Stimulated activated CD8-positive, alpha-beta memory T cell treated with anti-CD3 and anti-CD28 coated beads, Interleukin-7, amount 100 ng/mL, for 48 hours (primary cell): Measurements from ENCODE around the gene SNRPD1.
"Not testable (repeated sequence)": the region's sequence is repeated elsewhere in the genome, so short reads cannot be mapped to it uniquely, and the experiment has no call there.

Experiments used
- DNase-seq, 2 donors: peaks; one replicate each; pipeline ENCODE4 v3.0.0-alpha.2; 2020; ENCODE audit warnings: low read depth in 1 of 2; ENCODE audit errors: extremely low read depth in 1 of 2

The SNRPD1 gene

GRCh38 chr18:21612125-21613039, at the start of gene SNRPD1:
SNRPD1 (plus strand) TSS chr18:21612314; CDS start chr18:21612430, 116 bp downstream.
- DNase-seq: peak; percentile 78 to 83

GRCh38 chr18:21571772-21572171, 40.3 kb upstream of the SNRPD1 start:
- no peak for DNase-seq

DNA sequence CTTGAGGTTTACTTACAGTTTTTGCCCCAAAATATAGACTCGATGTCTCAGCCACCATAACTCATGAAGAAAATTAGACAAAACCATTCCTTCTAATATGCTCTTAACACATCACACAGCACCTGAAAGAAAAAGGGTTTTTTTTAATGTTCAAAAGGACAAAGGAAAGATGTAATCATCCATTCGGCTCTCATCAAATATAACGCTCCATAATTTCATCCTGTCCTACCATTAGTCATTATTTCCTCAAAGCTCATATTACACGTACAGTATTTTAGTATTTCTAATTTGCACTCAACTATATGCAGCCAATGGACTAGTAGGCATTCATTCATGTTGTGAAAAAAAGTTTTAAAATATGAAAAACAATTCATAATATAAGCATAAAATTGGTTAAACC, 36.5 kb upstream of the SNRPD1 start:
- no peak for DNase-seq

DNA sequence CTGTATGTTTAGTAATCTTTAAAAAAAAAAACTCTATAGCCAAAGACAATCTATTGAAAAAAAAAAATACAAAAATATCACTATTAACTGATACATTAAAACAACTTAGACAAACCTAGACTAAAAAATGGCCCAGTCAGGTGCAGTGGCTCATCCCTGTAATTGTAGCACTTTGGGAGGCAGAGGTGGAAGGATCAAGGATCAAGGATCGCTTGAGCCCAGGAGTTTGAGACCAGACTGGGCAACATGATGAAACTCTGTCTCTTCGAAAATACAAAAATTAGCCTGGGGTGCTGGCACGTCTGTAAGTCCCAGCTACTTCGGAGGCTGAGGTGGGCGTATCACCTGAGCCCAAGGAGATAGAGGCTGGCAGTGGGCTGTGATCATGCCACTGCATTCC, 27.7 kb upstream of the SNRPD1 start:
- DNase-seq: no peak

DNA sequence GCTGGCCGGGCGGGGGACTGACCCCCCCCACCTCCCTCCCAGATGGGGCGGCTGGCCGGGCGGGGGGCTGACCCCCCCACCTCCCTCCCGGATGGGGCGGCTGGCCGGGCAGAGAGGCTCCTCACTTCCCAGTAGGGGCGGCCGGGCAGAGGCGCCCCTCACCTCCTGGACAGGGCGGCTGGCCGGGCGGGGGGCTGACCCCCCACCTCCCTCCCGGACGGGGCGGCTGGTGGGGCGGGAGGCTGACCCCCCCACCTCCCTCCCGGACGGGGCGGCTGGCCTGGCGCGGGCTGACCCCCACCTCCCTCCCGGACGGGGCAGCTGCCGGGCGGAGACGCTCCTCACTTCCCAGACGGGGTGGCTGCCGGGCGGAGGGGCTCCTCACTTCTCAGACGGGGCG, 19.8 kb upstream of the SNRPD1 start:
- DNase-seq: not testable (repeated sequence)

DNA sequence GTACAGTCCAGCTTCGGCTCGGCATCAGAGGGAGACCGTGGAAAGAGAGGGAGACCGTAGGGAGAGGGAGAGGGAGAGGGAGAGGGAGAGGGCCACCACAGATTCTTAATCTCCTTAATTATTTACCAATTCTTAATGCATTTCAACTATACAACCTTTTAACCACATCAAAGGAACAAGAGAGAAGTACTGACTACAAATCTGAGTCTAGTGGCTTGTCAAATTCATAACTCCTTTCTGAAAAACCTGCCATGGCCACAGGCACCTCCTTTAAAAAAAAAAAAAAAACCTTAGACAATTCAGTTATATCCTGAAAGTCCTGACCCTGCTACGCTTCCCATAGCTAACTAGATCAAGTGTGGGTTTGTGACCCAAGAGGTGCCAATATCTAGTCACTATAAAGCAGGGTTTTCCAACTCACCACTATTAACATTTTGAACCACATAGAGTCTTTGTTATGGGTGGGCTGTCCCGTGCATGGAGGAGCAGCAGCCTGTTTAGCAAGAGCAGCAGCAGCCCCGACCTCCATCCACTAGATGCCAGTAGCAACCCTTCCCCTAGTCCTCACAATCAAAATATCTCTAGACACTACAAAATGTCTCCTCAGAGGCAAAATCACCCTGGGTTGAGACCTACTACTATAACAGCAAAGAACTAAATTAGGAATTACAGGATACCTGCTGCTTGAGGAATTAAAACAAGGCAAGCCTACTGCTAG, 18.4 kb upstream of the SNRPD1 start:
- no peak for DNase-seq

DNA sequence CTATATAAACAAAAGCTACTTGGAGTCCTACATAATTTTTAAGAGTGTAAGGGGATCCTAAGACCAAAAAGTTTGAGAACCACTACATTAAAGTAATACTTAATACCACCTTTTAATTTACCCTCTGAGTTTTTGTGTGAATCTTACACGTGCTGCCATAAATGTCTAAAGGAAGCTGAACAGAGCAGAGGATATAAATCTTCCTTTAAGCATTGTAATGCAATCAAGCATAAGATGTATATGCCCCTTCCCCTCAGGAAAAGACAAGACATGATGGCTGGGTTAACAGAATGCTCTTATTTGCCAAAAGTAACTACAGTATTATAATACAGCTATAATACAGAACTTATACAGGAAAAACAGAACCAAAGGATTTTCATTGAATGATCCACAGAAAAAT, 14.5 kb upstream of the SNRPD1 start:
- DNase-seq: no peak

GRCh38 chr18:21598726-21599584, 13.2 kb upstream of the SNRPD1 start:
- DNase-seq: no peak

GRCh38 chr18:21599585-21600525, 12.3 kb upstream of the SNRPD1 start:
- DNase-seq: no peak

GRCh38 chr18:21600526-21601410, 11.3 kb upstream of the SNRPD1 start, which contains the start of gene ESCO1:
ESCO1 (minus strand) TSS chr18:21600704; CDS start chr18:21574843, 25,861 bp downstream.
- peak; percentile 95 for DNase-seq

DNA sequence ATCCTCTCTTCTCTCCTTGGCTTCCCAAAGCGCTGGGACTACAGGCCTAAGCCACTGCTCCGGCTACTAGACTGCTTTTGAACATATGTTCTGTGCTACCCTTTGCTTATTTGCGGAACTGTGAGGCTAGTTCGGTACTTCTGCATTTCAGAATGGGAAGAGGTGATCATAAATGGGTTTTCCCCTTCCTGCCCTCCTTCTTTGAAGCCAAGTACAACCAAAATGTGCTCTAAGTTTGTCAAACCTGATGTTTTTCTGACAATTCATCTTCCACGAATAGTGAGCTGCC, 9.9 kb upstream of the SNRPD1 start:
- no peak for DNase-seq

DNA sequence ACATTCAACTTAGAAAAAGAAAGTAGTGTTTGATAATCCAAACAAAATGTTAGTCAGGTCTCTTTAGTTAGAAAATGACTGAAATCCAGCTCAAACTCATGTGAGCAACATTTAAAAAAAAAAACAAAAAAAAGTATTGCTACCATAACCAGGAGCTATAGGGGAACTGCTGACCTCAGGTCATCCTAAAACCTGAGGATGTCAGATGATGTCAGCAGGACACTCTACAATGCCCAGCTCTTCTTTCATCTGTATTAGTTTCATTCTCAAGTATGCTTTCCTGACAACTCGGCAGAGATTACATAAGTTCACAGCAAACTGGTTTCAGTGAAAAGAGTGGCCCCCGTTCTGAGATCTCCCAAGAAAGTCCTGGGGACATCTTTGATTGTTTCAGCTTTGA, 7.4 kb upstream of the SNRPD1 start:
- no peak for DNase-seq

- no peak for DNase-seq
Observed at GRCh38 chr18:21605213-21605612, 6.9 kb upstream of the SNRPD1 start.

- DNase-seq: not testable (repeated sequence)
Observed at GRCh38 chr18:21611401-21612124, 551 bp upstream of the SNRPD1 start.

GRCh38 chr18:21621640-21622039, 9.5 kb downstream of the SNRPD1 start:
- not testable (repeated sequence) for DNase-seq

- DNase-seq: no peak
Observed at GRCh38 chr18:21629089-21629832, 17.1 kb downstream of the SNRPD1 start.

- DNase-seq: no peak
Observed at GRCh38 chr18:21632393-21632792, 20.3 kb downstream of the SNRPD1 start.
